ENCODE results near the gene HLA-DOA. TPM values are rescaled to one million over a fixed set of nuclear protein-coding genes. Genes with fewer than 3 reads are reported as not detected.
A peak's percentile ranks its signal among the peaks of the same experiment; 100 is the strongest.

The HLA-DOA gene
- total RNA-seq, 4 donors from 2014 or later: 0.20 to 2.9 (median 0.86) TPM

DNA sequence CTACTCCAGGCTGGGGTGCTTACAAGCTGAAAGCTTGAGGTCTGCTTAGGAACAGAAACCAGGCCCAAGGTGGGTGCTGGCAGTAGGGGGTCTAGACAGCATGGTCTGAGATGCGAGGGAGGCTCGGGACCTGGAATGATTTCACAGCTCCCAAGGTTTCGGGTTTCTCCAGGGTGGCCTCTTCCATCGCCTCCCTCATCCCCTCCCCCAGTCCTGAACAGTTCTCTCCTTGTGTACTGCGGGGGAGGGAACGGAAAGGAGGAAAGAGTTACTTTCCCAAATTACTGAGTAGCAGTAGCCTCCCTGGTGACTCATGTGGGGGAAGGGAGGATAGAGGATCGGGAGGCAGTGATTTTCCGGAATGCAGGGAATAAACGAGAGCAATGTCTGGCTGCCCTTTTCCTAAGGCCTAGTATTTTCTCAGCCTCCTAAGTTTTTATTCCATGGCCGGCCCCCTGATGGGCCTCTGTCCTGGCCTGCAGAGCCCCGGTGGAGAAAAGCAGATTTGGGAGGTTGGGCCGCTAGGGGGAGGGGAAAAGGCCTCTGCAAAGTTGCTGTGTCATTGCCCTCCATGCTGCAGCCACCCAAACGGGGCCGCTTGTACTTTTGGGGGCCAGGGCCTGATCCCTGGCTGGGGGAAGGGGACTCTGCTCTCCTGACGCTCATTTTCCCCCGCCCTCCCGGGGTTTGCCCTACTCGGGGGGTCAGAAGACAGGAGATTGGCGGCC is 39.5 kb downstream of the HLA-DOA start:
- Histone ChIP-seq H3K4me1 (peaks cover 30 to 33% of the 10 kb centered on the region in 2 donors), H3K4me3 (peak overlapping the region; percentile 75 to 95 (median 78)), H3K36me3 (peaks cover 0 to 19% of the 10 kb centered on the region in 2 donors), H3K9me3 (no peaks in the 10 kb centered on the region), H3K27me3 (no peaks in the 10 kb centered on the region), H3K27ac (peak overlapping the region; percentile 97 to 100 (median 100))
- TF ChIP-seq, protein P1, sequence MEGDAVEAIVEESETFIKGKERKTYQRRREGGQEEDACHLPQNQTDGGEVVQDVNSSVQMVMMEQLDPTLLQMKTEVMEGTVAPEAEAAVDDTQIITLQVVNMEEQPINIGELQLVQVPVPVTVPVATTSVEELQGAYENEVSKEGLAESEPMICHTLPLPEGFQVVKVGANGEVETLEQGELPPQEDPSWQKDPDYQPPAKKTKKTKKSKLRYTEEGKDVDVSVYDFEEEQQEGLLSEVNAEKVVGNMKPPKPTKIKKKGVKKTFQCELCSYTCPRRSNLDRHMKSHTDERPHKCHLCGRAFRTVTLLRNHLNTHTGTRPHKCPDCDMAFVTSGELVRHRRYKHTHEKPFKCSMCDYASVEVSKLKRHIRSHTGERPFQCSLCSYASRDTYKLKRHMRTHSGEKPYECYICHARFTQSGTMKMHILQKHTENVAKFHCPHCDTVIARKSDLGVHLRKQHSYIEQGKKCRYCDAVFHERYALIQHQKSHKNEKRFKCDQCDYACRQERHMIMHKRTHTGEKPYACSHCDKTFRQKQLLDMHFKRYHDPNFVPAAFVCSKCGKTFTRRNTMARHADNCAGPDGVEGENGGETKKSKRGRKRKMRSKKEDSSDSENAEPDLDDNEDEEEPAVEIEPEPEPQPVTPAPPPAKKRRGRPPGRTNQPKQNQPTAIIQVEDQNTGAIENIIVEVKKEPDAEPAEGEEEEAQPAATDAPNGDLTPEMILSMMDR (IDR thresholded peaks at IDR 0.05 in 4 of 5, conservative IDR thresholded peaks at IDR 0.05 in 1 of 5): peak; percentile 13 to 83 (median 56)
- peak; percentile 80 to 87 for TF ChIP-seq POLR2A (IDR thresholded peaks at IDR 0.05)
- peak; percentile 86 to 94 for DNase-seq
- ATAC-seq: peak; percentile 40 to 45
- in situ Hi-C loops (cut with MboI; ENCODE audit: low sequenced_read_pairs in 4 of 4): loop anchor here in 3 of 4 donors (25.0 kb wide), 3 partner anchors 442 to 1008 kb away; partner anchors contain the start of genes AGER (in 3 of the 3), AGPAT1 (in 3 of the 3), GPSM3 (in 3 of the 3) and PBX2 (in 3 of the 3)
- intact Hi-C loops (cut with DNase I; ENCODE audit: low total_unique reads): loop anchor here (2.0 to 5.0 kb wide), 6 partner anchors 231 to 1308 kb away; partner anchors contain the start of genes AGPAT1, C6orf47, GPANK1 and RNF5

DNA sequence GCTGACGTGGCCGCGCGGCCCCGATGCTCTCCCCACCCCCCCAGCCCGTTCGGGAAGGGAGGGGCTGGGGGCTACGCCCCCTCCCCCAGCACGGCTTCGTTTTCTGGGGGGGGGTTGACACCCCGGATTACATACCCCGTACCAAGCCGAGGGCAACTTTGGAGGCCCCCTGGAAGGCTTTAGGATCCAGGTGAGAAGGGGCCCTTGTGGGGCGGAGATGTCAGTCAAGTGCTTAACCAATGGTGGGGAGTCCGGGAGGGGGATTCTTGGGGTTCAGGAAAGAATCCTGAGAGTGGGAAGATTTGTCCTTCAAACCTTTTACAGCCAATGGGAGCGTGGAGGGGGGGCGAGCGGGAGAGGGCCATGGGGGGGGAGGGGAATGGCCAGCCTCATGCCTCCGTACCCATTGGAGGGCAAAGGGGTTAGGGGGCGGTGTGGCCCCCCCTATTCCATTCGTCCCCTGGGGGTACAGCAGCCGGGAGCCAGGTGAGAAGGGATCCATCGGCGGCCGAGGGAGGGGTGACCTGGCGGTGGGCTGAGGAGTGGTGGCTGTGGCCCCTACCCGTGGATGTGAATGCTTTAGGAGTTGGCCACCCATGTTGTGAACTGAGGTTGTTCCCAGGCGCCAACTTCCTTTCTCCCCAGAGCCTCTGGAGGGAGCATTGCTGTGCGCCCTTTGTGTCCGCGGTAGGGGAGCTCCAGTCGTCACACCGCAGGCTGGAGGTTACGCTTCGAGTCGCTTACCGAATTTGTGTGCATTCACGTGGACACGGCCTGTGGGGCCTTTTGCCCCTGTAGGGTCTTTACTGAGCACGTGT is 40.3 kb downstream of the HLA-DOA start:
- no peaks in the 10 kb centered on the region for H3K27me3 ChIP-seq
- peaks cover 22 to 27% of the 10 kb centered on the region in 2 donors for H3K4me1 ChIP-seq
- peak overlapping the region; percentile 97 to 100 (median 100) for H3K27ac ChIP-seq
- peak overlapping the region; percentile 75 to 95 (median 78) for H3K4me3 ChIP-seq
- peaks cover 0 to 11% of the 10 kb centered on the region in 2 donors for H3K36me3 ChIP-seq
- intact Hi-C loops (cut with DNase I; ENCODE audit: low total_unique reads): loop anchor here (1.0 to 5.0 kb wide), 6 partner anchors 16 to 792 kb away; partner anchors contain the start of genes AGPAT1, HLA-DMA, RNF5 and RXRB
- DNase-seq (peak; percentile 63 to 78), ATAC-seq (peak; percentile 3 to 7)
- no peaks in the 10 kb centered on the region for H3K9me3 ChIP-seq
- no peak for TF ChIP-seq POLR2A (IDR thresholded peaks at IDR 0.05)
- TF ChIP-seq, protein P1 (IDR thresholded peaks at IDR 0.05 in 4 of 5, conservative IDR thresholded peaks at IDR 0.05 in 1 of 5): no peak
- in situ Hi-C loops (cut with MboI; ENCODE audit: low sequenced_read_pairs in 4 of 4): loop anchor here in 3 of 4 donors (25.0 kb wide), 3 partner anchors 443 to 1007 kb away; partner anchors contain the start of genes AGER (in 3 of the 3), AGPAT1 (in 3 of the 3), GPSM3 (in 3 of the 3) and PBX2 (in 3 of the 3)

DNA sequence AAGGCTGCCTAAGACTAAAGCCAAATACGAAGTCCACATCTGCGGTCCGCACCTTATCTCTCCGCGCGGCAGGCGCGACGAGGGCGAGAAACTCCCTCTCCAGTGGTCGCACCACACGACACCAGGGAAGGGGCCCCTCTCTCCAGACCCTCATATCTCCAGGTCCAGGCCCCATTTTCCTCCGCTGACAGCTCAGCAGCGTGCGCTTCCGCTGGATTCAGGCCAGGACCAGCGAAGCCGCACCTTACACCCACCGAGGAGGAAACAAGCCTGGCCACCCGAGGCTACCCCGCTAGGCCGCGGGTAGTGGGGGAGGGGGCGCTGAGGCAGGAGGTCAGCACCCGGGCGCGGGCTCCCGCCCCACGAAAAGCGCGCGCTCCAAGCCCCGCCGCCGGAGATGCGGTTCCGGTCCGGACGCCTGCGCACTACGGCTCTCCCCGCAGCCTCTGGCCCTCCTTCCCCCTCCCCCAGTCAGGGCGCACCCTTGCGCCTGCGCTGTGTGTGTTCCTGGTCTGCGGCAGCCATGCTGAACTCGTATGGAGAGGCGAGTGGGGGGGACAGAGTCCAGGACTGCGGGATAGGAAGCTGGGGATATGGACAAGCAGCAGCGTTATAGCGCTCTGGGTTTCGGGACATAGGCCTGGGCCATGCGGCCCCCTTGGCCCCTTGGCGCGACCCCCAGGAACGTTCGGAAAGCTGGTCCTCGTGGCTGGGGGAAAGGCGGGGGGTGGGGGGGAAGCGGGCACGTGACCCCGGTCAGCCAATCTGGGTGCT is 41.1 kb downstream of the HLA-DOA start, which contains the start of gene BRD2:
Gene BRD2, plus strand, starts transcription at position 502 of the 774 bp plus-strand sequence. CDS start 4,305 bp downstream, outside the sequence.
- peak; percentile 96 to 99 for TF ChIP-seq POLR2A (IDR thresholded peaks at IDR 0.05)
- TF ChIP-seq, protein P1 (IDR thresholded peaks at IDR 0.05 in 4 of 5, conservative IDR thresholded peaks at IDR 0.05 in 1 of 5): no peak
- peak; percentile 45 to 53 for ATAC-seq
- in situ Hi-C loops (cut with MboI; ENCODE audit: low sequenced_read_pairs in 4 of 4): loop anchor here in 3 of 4 donors (25.0 kb wide), 3 partner anchors 444 to 1006 kb away; partner anchors contain the start of genes AGER (in 3 of the 3), AGPAT1 (in 3 of the 3), GPSM3 (in 3 of the 3) and PBX2 (in 3 of the 3)

More for the DNA sequence above, 41.1 kb downstream of the HLA-DOA start, which contains the start of gene BRD2:
- peak within 1 kb of the TSS; percentile 75 to 95 (median 78) for H3K4me3 ChIP-seq
- intact Hi-C loops (cut with DNase I; ENCODE audit: low total_unique reads): loop anchor here (1.0 to 5.0 kb wide), 6 partner anchors 15 to 791 kb away; partner anchors contain the start of genes AGPAT1, HLA-DMA, RNF5 and RXRB
- H3K4me1 ChIP-seq: peaks cover 20 to 32% of the 10 kb centered on the region in 2 donors
- no peaks in the 10 kb centered on the region for H3K27me3 ChIP-seq
- DNase-seq: peak; percentile 96 to 97
- peak within 1 kb of the TSS; percentile 97 to 100 (median 100) for H3K27ac ChIP-seq
- no peaks in the 10 kb centered on the region for H3K9me3 ChIP-seq
- H3K36me3 ChIP-seq: peaks cover 0 to 10% of the 10 kb centered on the region in 2 donors
